HEK293 (cell line): ENCODE results near the gene SPATA2.

ENCODE experiments used
- CTCF ChIA-PET: fragments of 350-600 bp; formaldehyde crosslinking; extraction: SDS; loops from one replicate; lab custom pipeline; 2021; ENCODE audit warnings: antibody characterized with exemption; lab: Yijun Ruan, JAX
- POLR2A ChIA-PET: fragments of 300-600 bp; formaldehyde crosslinking; extraction: SDS; loops from one replicate; lab custom pipeline; 2020; ENCODE audit warnings: antibody characterized with exemption, inconsistent platforms; lab: Yijun Ruan, JAX
- H3K27ac ChIP-seq: fragments of 200-500 bp; sonication (Bioruptor generic); 2 replicates; pipeline ENCODE4 v1.5.1; 2014; ENCODE audit warnings: low read depth, low read length, control low read depth, inconsistent platforms; ENCODE audit errors: extremely low read depth
- H3K36me3 ChIP-seq, 2 experiments: fragments of 200-500 bp in 1 of 2; sonication (Bioruptor generic) in 1 of 2; 1 replicate in 1 of 2; 2 replicates in 1 of 2; pipeline ENCODE4 v1.5.1; 2014 to 2017; ENCODE audit warnings: inconsistent platforms in 2 of 2, low read length in 2 of 2; ENCODE audit not compliant: control insufficient read depth in 2 of 2, insufficient read depth in 1 of 2
- H3K4me1 ChIP-seq: fragments of 200-500 bp; sonication (Bioruptor generic); 2 replicates; pipeline ENCODE4 v1.5.1; 2014; ENCODE audit warnings: mild to moderate bottlenecking, low read length, inconsistent platforms; ENCODE audit not compliant: control insufficient read depth, insufficient read depth
- H3K4me3 ChIP-seq: 2 replicates; pipeline ENCODE4 v1.5.1; 2011; ENCODE audit warnings: low read depth, mild to moderate bottlenecking, control low read depth, low read length, moderate library complexity
- H3K9me3 ChIP-seq: fragments of 200-500 bp; sonication (Bioruptor generic); 2 replicates; pipeline ENCODE4 v1.5.1; 2014; ENCODE audit warnings: low read depth, low read length, inconsistent platforms; ENCODE audit not compliant: control insufficient read depth, insufficient read depth
- IKZF3 ChIP-seq: fragments of 450-650 bp; IDR thresholded peaks from 2 replicates; pipeline ENCODE4 v1.5.0; 2018; ENCODE audit warnings: missing biosample characterization, mild to moderate bottlenecking, missing genetic modification characterization, moderate library complexity
- MEIS1 ChIP-seq: sonication (generic); formaldehyde crosslinking; IDR thresholded peaks from 2 replicates; pipeline ENCODE4 v1.8.1; 2022; ENCODE audit warnings: missing genetic modification reagents, mild to moderate bottlenecking, borderline replicate concordance
- MYNN ChIP-seq: fragments of 450-650 bp; formaldehyde crosslinking; IDR thresholded peaks from 2 replicates; pipeline ENCODE4 v1.5.1; 2016; ENCODE audit warnings: missing biosample characterization, missing genetic modification characterization, borderline replicate concordance
- ZBTB17 ChIP-seq: fragments of 450-650 bp; formaldehyde crosslinking; IDR thresholded peaks from 2 replicates; pipeline ENCODE4 v1.5.1; 2016; ENCODE audit warnings: missing biosample characterization, missing genetic modification characterization
- ZBTB48 ChIP-seq: fragments of 450-650 bp; formaldehyde crosslinking; IDR thresholded peaks from 2 replicates; pipeline ENCODE4 v1.5.1; 2016; ENCODE audit warnings: missing biosample characterization, missing genetic modification characterization
- ZFP41 ChIP-seq: fragments of 450-650 bp; formaldehyde crosslinking; IDR thresholded peaks from 2 replicates; pipeline ENCODE4 v1.5.1; 2016; ENCODE audit warnings: missing biosample characterization, missing genetic modification characterization, borderline replicate concordance
- ZNF112 ChIP-seq: fragments of 450-650 bp; formaldehyde crosslinking; IDR thresholded peaks from 2 replicates; pipeline ENCODE4 v1.5.0; 2017; ENCODE audit warnings: missing biosample characterization, missing genetic modification characterization
- ZNF248 ChIP-seq: fragments of 450-650 bp; formaldehyde crosslinking; IDR thresholded peaks from 2 replicates; pipeline ENCODE4 v1.5.1; 2017; ENCODE audit warnings: missing biosample characterization, missing genetic modification characterization
- ZNF266 ChIP-seq: fragments of 450-650 bp; formaldehyde crosslinking; IDR thresholded peaks from 2 replicates; pipeline ENCODE4 v1.5.1; 2016; ENCODE audit warnings: missing biosample characterization, missing genetic modification characterization, low read depth
- ZNF274 ChIP-seq, 2 experiments: fragments of 200-500 bp in 1 of 2; fragments of 450-650 bp in 1 of 2; sonication (Bioruptor generic) in 1 of 2; formaldehyde crosslinking in 1 of 2; IDR thresholded peaks; 2 replicates each; pipeline versions ENCODE4 v1.5.1 to v1.6.1; 2014 to 2016; ENCODE audit warnings: borderline replicate concordance in 1 of 2, inconsistent platforms in 1 of 2, low read length in 1 of 2, missing biosample characterization in 1 of 2, missing genetic modification characterization in 1 of 2
- ZNF404 ChIP-seq: fragments of 450-650 bp; formaldehyde crosslinking; IDR thresholded peaks from 2 replicates; pipeline ENCODE4 v1.5.1; 2017; ENCODE audit warnings: missing biosample characterization, missing genetic modification characterization
- ZNF473 ChIP-seq: fragments of 450-650 bp; formaldehyde crosslinking; IDR thresholded peaks from 2 replicates; pipeline ENCODE4 v1.5.1; 2017; ENCODE audit warnings: missing biosample characterization, missing genetic modification characterization
- ZNF530 ChIP-seq: fragments of 450-650 bp; formaldehyde crosslinking; IDR thresholded peaks from 2 replicates; pipeline ENCODE4 v1.5.1; 2016; ENCODE audit warnings: low read depth, missing biosample characterization, missing genetic modification characterization
- ZNF544 ChIP-seq: fragments of 450-650 bp; formaldehyde crosslinking; IDR thresholded peaks from 2 replicates; pipeline ENCODE4 v1.5.0; 2017; ENCODE audit warnings: missing biosample characterization, missing genetic modification characterization
- ZNF549 ChIP-seq: fragments of 450-650 bp; IDR thresholded peaks from 2 replicates; pipeline ENCODE4 v1.5.1; 2018; ENCODE audit warnings: missing biosample characterization, missing genetic modification characterization, mild to moderate bottlenecking, inconsistent platforms, moderate library complexity
- ZNF626 ChIP-seq: fragments of 450-650 bp; sonication (Bioruptor Pico); formaldehyde crosslinking; IDR thresholded peaks from 2 replicates; pipeline ENCODE4 v1.5.1; 2018; ENCODE audit warnings: missing biosample characterization, missing genetic modification characterization, inconsistent platforms
- ZNF670 ChIP-seq: fragments of 450-650 bp; formaldehyde crosslinking; IDR thresholded peaks from 2 replicates; pipeline ENCODE4 v1.5.1; 2016; ENCODE audit warnings: missing biosample characterization, missing genetic modification characterization, low read depth
- ZNF777 ChIP-seq: fragments of 450-650 bp; formaldehyde crosslinking; IDR thresholded peaks from 2 replicates; pipeline ENCODE4 v1.5.1; 2017; ENCODE audit warnings: missing biosample characterization, missing genetic modification characterization, borderline replicate concordance
- ZNF785 ChIP-seq: fragments of 450-650 bp; formaldehyde crosslinking; IDR thresholded peaks from 2 replicates; pipeline ENCODE4 v1.5.1; 2016; ENCODE audit warnings: missing biosample characterization, missing genetic modification characterization
- ZNF843 ChIP-seq: fragments of 450-650 bp; formaldehyde crosslinking; IDR thresholded peaks from 2 replicates; pipeline ENCODE4 v1.5.1; 2016; ENCODE audit warnings: missing biosample characterization, missing genetic modification characterization
- TF ChIP-seq, protein P1 (sequence below): sonication (generic); formaldehyde crosslinking; IDR thresholded peaks from 2 replicates; pipeline ENCODE4 v1.8.1; 2022; ENCODE audit warnings: mild to moderate bottlenecking, moderate library complexity, missing genetic modification reagents
- TF ChIP-seq, protein P2 (sequence below): fragments of 450-650 bp; formaldehyde crosslinking; IDR thresholded peaks from 2 replicates; pipeline ENCODE4 v1.5.1; 2016; ENCODE audit warnings: missing biosample characterization, missing genetic modification characterization

The SPATA2 gene

DNA sequence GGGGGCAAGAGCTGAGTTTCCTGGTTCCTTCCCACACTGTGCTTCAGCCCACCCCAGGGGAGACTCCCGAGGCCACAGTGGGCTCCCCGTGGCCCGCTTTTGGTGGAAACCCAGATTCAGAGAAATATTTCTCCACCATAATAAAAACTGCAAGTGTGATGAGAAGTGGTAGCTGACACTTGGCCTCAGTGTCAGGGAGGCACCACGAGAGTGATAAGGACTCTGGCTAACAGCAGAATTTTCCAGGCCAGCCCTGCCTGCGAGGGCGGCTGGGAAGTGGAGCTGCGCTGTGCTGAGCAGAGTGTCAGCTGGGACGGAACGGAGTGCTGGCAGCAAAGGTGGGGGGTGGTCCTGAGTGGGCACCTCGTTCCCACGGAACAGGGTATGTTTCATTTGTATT is 22.5 kb downstream of the SPATA2 start:
- CTCF ChIA-PET = interaction anchor here (0.7 to 1.8 kb wide), 3 partner anchors 11 to 351 kb away, joined by 4 to 6 read pairs (median 4); no protein-coding TSS in a partner anchor
- H3K9me3 ChIP-seq = no peaks in the 10 kb centered on the region
- no peak overlapping the region for H3K27ac ChIP-seq
- H3K4me3 ChIP-seq = no peak overlapping the region
- no peak for TF ChIP-seq ZNF785 (tag by site-specific recombination)
- no peak for TF ChIP-seq ZNF473 (tag by site-specific recombination)
- no peak for TF ChIP-seq MYNN (tag by site-specific recombination)
- TF ChIP-seq, protein P1, sequence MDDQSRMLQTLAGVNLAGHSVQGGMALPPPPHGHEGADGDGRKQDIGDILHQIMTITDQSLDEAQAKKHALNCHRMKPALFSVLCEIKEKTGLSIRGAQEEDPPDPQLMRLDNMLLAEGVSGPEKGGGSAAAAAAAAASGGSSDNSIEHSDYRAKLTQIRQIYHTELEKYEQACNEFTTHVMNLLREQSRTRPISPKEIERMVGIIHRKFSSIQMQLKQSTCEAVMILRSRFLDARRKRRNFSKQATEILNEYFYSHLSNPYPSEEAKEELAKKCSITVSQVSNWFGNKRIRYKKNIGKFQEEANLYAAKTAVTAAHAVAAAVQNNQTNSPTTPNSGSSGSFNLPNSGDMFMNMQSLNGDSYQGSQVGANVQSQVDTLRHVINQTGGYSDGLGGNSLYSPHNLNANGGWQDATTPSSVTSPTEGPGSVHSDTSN (CRISPR knock-in tag) = no peak
- no peak for TF ChIP-seq ZBTB17 (tag by site-specific recombination)
- no peak for TF ChIP-seq ZNF549
- no peak for TF ChIP-seq ZNF843 (tag by site-specific recombination)
- no peak for TF ChIP-seq ZNF777 (tag by site-specific recombination)
- TF ChIP-seq ZNF274 (IDR thresholded peaks at IDR 0.05; ENCODE audit: low read length) = no peak
- no peak for TF ChIP-seq ZNF274 (tag by site-specific recombination; IDR thresholded peaks at IDR 0.05; ENCODE audit: borderline replicate concordance)
- TF ChIP-seq, protein P2, sequence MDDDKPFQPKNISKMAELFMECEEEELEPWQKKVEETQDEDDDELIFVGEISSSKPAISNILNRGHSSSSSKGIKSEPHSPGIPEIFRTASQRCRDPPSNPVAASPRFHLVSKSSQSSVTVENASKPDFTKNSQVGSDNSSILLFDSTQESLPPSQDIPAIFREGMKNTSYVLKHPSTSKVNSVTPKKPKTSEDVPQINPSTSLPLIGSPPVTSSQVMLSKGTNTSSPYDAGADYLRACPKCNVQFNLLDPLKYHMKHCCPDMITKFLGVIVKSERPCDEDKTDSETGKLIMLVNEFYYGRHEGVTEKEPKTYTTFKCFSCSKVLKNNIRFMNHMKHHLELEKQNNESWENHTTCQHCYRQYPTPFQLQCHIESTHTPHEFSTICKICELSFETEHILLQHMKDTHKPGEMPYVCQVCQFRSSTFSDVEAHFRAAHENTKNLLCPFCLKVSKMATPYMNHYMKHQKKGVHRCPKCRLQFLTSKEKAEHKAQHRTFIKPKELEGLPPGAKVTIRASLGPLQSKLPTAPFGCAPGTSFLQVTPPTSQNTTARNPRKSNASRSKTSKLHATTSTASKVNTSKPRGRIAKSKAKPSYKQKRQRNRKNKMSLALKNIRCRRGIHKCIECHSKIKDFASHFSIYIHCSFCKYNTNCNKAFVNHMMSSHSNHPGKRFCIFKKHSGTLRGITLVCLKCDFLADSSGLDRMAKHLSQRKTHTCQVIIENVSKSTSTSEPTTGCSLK (tag by site-specific recombination) = no peak
- TF ChIP-seq ZNF670 (tag by site-specific recombination) = no peak
- TF ChIP-seq ZBTB48 (tag by site-specific recombination) = no peak
- no peak for TF ChIP-seq ZNF626 (tag by site-specific recombination)
- TF ChIP-seq ZNF544 (tag by site-specific recombination) = no peak
- no peak for TF ChIP-seq ZNF248 (tag by site-specific recombination)
- peaks cover 0 to 9% of the 10 kb centered on the region in 2 experiments; a peak in 1 of 3 replicates for H3K36me3 ChIP-seq
- POLR2A ChIA-PET = no interaction called here
- no peaks in the 10 kb centered on the region for H3K4me1 ChIP-seq

DNA sequence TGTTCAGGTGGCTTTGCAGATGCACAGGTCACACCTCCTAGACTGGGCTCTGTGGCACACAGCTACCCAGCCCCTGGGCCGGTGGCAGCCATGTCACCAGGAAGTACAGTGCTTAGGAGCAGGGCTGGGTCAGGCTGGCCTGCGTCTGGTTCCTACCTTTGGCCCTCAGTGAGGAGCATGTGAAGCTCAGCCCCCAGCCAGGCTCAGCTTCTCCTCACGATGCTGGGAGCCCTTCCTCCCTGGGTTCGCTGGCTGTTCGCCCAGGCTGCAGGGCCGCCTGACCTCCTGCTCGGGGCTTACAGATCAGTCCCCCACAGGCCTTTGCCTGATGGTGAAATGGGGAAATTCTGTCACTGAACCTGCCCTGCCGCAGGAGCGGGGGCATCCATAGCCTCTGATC is 23.1 kb downstream of the SPATA2 start:
- H3K36me3 ChIP-seq = peaks cover 0 to 15% of the 10 kb centered on the region in 2 experiments; a peak in 1 of 3 replicates
- ChIA-PET POLR2A (no interaction called here), CTCF (interaction anchor here (0.7 to 1.8 kb wide), 4 partner anchors 9 to 388 kb away, joined by 4 to 6 read pairs (median 5); no protein-coding TSS in a partner anchor)
- no peak overlapping the region for H3K27ac ChIP-seq
- TF ChIP-seq ZNF843 (tag by site-specific recombination) (no peak), ZFP41 (tag by site-specific recombination) (no peak), ZNF112 (tag by site-specific recombination) (no peak), MEIS1 (CRISPR knock-in tag) (no peak), IKZF3 (tag by site-specific recombination) (no peak), ZNF404 (tag by site-specific recombination) (no peak), ZNF530 (tag by site-specific recombination) (no peak), ZNF266 (tag by site-specific recombination) (no peak)
- no peak overlapping the region for H3K4me3 ChIP-seq
- no peaks in the 10 kb centered on the region for H3K9me3 ChIP-seq
- H3K4me1 ChIP-seq = no peaks in the 10 kb centered on the region
